Liver (tissue), 9 donors: ENCODE results near the gene FIBCD1. TPM values are rescaled to one million over a fixed set of nuclear protein-coding genes. Genes with fewer than 3 reads are reported as not detected.

ENCODE experiments used
- DNase-seq: peaks from one replicate; pipeline ENCODE4 v3.0.0-alpha.2; 2017; ENCODE audit warnings: low spot score
- H3K27ac ChIP-seq, 2 donors: one replicate each; pipeline ENCODE4 v1.7.0; 2013; ENCODE audit warnings: inconsistent platforms in 2 of 2, low read length in 2 of 2, control low read depth in 1 of 2, low read depth in 1 of 2, mild to moderate bottlenecking in 1 of 2
- H3K27me3 ChIP-seq, 4 donors: one replicate each; pipeline versions ENCODE4 v1.6.1 to v1.7.0; 2013; ENCODE audit warnings: low read length in 3 of 4, inconsistent platforms in 1 of 4, mild to moderate bottlenecking in 1 of 4, moderate library complexity in 1 of 4; ENCODE audit not compliant: control insufficient read depth in 4 of 4, insufficient read depth in 4 of 4
- H3K36me3 ChIP-seq, 4 donors: one replicate each; pipeline versions ENCODE4 v1.6.1 to v1.7.0; 2013; ENCODE audit warnings: low read length in 3 of 4, mild to moderate bottlenecking in 3 of 4, low read depth in 1 of 4, moderate library complexity in 1 of 4; ENCODE audit not compliant: control insufficient read depth in 4 of 4, insufficient read depth in 3 of 4
- H3K4me1 ChIP-seq, 4 donors: one replicate each; pipeline versions ENCODE4 v1.6.1 to v1.7.0; 2013; ENCODE audit warnings: low read length in 3 of 4, mild to moderate bottlenecking in 3 of 4, moderate library complexity in 1 of 4; ENCODE audit not compliant: control insufficient read depth in 4 of 4, insufficient read depth in 4 of 4
- H3K4me3 ChIP-seq, 3 donors: one replicate each; pipeline versions ENCODE4 v1.6.1 to v1.7.0; 2013; ENCODE audit warnings: low read length in 3 of 3, control low read depth in 1 of 3, low read depth in 1 of 3, mild to moderate bottlenecking in 1 of 3
- H3K9ac ChIP-seq, 2 donors: one replicate each; pipeline ENCODE4 v1.7.0; 2013; ENCODE audit warnings: low read length in 2 of 2, mild to moderate bottlenecking in 2 of 2, moderate library complexity in 2 of 2, control low read depth in 1 of 2, low read depth in 1 of 2
- H3K9me3 ChIP-seq, 4 donors: one replicate each; pipeline versions ENCODE4 v1.6.1 to v1.7.0; 2013; ENCODE audit warnings: low read length in 3 of 4; ENCODE audit not compliant: control insufficient read depth in 4 of 4
- EGR1 ChIP-seq, 2 donors: IDR thresholded peaks; 2 replicates each; pipeline ENCODE4 v1.6.1; 2016 to 2018; ENCODE audit warnings: antibody characterized with exemption in 2 of 2, low read depth in 2 of 2
- FOXA1 ChIP-seq: IDR thresholded peaks from 2 replicates; pipeline ENCODE4 v1.6.1; 2016; ENCODE audit warnings: antibody characterized with exemption
- FOXA2 ChIP-seq: IDR thresholded peaks from 2 replicates; pipeline ENCODE4 v1.6.1; 2016; ENCODE audit warnings: antibody characterized with exemption
- GABPA ChIP-seq, 2 donors: IDR thresholded peaks in 1 of 2; conservative IDR thresholded peaks in 1 of 2; 2 replicates each; pipeline ENCODE4 v1.6.1; 2016; ENCODE audit warnings: antibody characterized with exemption in 2 of 2, mild to moderate bottlenecking in 1 of 2, moderate library complexity in 1 of 2
- HNF4A ChIP-seq, 2 donors: conservative IDR thresholded peaks; 2 replicates each; pipeline ENCODE4 v1.6.1; 2016; ENCODE audit warnings: antibody characterized with exemption in 2 of 2, mild to moderate bottlenecking in 2 of 2
- HNF4G ChIP-seq: IDR thresholded peaks from 2 replicates; pipeline ENCODE4 v1.6.1; 2016; ENCODE audit warnings: antibody characterized with exemption
- JUND ChIP-seq, 2 donors: IDR thresholded peaks; 2 replicates each; pipeline ENCODE4 v1.6.1; 2016; ENCODE audit warnings: antibody characterized with exemption in 2 of 2
- NR2F2 ChIP-seq: IDR thresholded peaks from 2 replicates; pipeline ENCODE4 v1.6.1; 2016; ENCODE audit warnings: antibody characterized with exemption
- RAD21 ChIP-seq, 2 donors: IDR thresholded peaks; 2 replicates each; pipeline ENCODE4 v1.6.1; 2016; ENCODE audit warnings: antibody characterized with exemption in 2 of 2, mild to moderate bottlenecking in 2 of 2
- RXRA ChIP-seq, 2 donors: IDR thresholded peaks; 2 replicates each; pipeline ENCODE4 v1.6.1; 2017 to 2018; ENCODE audit warnings: antibody characterized with exemption in 2 of 2, mild to moderate bottlenecking in 1 of 2
- SP1 ChIP-seq: IDR thresholded peaks from 2 replicates; pipeline ENCODE4 v1.6.1; 2018; ENCODE audit warnings: antibody characterized with exemption, mild to moderate bottlenecking
- TAF1 ChIP-seq: conservative IDR thresholded peaks from 2 replicates; pipeline ENCODE4 v1.6.1; 2016; ENCODE audit warnings: antibody characterized with exemption, mild to moderate bottlenecking
- YY1 ChIP-seq: IDR thresholded peaks from 2 replicates; pipeline ENCODE4 v1.6.1; 2016; ENCODE audit warnings: antibody characterized with exemption, mild to moderate bottlenecking
- WGBS: extraction: QIAGEN DNeasy Blood & Tissue Kit; methylation state at CpG from one replicate; pipeline ENCODE4 v1.1.7; 2013; 5-methylcytosine and 5-hydroxymethylcytosine counted together
- polyA plus RNA-seq, 2 donors: library from polyadenylated mRNA; stranded (reverse) in 1 of 2; unstranded in 1 of 2; fragments of 200-250 nt in 1 of 2; fragments of >200 nt in 1 of 2; fragmentation: Nextera tagmentation in 1 of 2; extraction: Ambion mirVana in 1 of 2; gene quantifications; one replicate each; pipeline versions ENCODE4 v1.2.1 to v1.2.3, GENCODE V29; 2013 to 2015
- total RNA-seq, 2 donors: library from RNA; depleted of rRNA; stranded (reverse); fragments of >200 nt; gene quantifications; one replicate each; pipeline ENCODE4 v1.2.3, GENCODE V29; 2014
- TF ChIP-seq, protein P1 (sequence below): IDR thresholded peaks from 2 replicates; pipeline ENCODE4 v1.6.1; 2016; ENCODE audit warnings: antibody characterized with exemption
- TF ChIP-seq, protein P2 (sequence below): fragments of 150-350 bp; IDR thresholded peaks from 2 replicates; pipeline ENCODE4 v1.5.1; 2017; ENCODE audit warnings: improper control_type of control experiment, low read depth, low read length; ENCODE audit not compliant: missing input control
- TF ChIP-seq, protein P3 (sequence below): IDR thresholded peaks from 2 replicates; pipeline ENCODE4 v1.6.1; 2016; ENCODE audit warnings: antibody characterized with exemption
- TF ChIP-seq, protein P4 (sequence below): IDR thresholded peaks from 2 replicates; pipeline ENCODE4 v1.6.1; 2016; ENCODE audit warnings: antibody characterized with exemption
- TF ChIP-seq, protein P5 (sequence below): IDR thresholded peaks from 2 replicates; pipeline ENCODE4 v1.6.1; 2016; ENCODE audit warnings: antibody characterized with exemption, mild to moderate bottlenecking
- donor health status: healthy.
- donor health status: healthy.
- donor health status: healthy.
- donor health status: healthy.
- donor health status: healthy.

Gene FIBCD1
- total and polyA plus RNA-seq, 4 donors = not detected

- Histone ChIP-seq H3K4me3 (no peak overlapping the region), H3K9ac (no peak overlapping the region), H3K36me3 (no peaks in the 10 kb centered on the region), H3K9me3 (no peaks in the 10 kb centered on the region), H3K27me3 (peaks cover 0 to 3% (median 1%) of the 10 kb centered on the region in 4 donors), H3K27ac (no peak overlapping the region), H3K4me1 (no peaks in the 10 kb centered on the region)
- DNase-seq = no peak
- no peak for TF ChIP-seq FOXA2
- TF ChIP-seq SP1 = no peak
- no peak for TF ChIP-seq RAD21 (IDR thresholded peaks at IDR 0.05)
- no peak for TF ChIP-seq NR2F2
- no peak for TF ChIP-seq RXRA (IDR thresholded peaks at IDR 0.05)
- TF ChIP-seq, protein P1, sequence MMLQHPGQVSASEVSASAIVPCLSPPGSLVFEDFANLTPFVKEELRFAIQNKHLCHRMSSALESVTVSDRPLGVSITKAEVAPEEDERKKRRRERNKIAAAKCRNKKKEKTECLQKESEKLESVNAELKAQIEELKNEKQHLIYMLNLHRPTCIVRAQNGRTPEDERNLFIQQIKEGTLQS = no peak
- TF ChIP-seq HNF4A (conservative IDR thresholded peaks at IDR 0.05) = no peak
- TF ChIP-seq JUND (IDR thresholded peaks at IDR 0.05) = no peak
- TF ChIP-seq, protein P2, sequence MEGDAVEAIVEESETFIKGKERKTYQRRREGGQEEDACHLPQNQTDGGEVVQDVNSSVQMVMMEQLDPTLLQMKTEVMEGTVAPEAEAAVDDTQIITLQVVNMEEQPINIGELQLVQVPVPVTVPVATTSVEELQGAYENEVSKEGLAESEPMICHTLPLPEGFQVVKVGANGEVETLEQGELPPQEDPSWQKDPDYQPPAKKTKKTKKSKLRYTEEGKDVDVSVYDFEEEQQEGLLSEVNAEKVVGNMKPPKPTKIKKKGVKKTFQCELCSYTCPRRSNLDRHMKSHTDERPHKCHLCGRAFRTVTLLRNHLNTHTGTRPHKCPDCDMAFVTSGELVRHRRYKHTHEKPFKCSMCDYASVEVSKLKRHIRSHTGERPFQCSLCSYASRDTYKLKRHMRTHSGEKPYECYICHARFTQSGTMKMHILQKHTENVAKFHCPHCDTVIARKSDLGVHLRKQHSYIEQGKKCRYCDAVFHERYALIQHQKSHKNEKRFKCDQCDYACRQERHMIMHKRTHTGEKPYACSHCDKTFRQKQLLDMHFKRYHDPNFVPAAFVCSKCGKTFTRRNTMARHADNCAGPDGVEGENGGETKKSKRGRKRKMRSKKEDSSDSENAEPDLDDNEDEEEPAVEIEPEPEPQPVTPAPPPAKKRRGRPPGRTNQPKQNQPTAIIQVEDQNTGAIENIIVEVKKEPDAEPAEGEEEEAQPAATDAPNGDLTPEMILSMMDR = no peak
- TF ChIP-seq TAF1 = no peak
- TF ChIP-seq FOXA1 = no peak
- 65% methylated on average over 9 of the region's 9 CpGs for WGBS
Measured at GRCh38 chr9:130918101-130918825, 20.8 kb downstream of the FIBCD1 start.

DNA sequence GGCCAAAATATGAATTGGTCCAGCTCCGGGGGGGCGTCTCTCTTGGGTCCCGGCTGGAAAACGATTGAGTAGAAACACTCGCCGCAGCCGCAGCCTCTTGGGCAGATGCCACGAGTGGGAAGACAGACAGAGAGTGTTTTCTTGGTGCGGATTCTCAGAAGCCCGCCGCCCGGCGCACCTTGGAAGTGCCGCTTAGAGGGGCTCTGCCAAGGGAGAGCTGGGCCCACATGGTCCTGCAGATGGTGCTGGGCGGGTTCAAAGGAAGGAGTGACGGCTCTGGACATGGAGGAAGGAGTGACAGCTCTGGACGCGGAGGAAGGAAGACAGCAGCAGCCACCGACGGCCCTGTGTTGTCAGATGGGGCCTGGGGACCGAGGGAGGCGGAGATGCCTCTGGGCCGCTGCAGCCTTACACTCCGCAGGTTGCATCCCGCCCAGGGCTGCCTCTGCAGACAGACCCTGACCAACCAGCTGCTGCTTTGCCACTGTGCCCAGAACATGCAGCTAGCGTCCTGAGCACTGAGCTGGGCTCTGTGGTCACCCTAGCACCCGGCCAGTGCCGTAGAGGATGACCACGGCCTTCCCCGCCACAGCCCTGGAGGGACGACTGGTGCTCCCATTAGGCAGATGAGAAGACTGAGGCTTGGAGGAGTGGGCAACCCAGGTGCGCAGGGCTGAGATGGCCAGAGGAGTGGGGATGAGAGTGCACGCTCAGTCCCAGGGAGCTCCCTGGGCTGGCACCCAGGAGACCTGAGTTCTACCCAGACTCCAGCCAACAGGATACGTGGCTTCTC, 21.7 kb downstream of the FIBCD1 start:
- peaks cover 0 to 3% (median 1%) of the 10 kb centered on the region in 4 donors for H3K27me3 ChIP-seq
- WGBS = 83% methylated on average over 34 of the region's 34 CpGs
- DNase-seq = no peak
- H3K36me3 ChIP-seq = no peaks in the 10 kb centered on the region
- no peak for TF ChIP-seq YY1
- TF ChIP-seq, protein P3, sequence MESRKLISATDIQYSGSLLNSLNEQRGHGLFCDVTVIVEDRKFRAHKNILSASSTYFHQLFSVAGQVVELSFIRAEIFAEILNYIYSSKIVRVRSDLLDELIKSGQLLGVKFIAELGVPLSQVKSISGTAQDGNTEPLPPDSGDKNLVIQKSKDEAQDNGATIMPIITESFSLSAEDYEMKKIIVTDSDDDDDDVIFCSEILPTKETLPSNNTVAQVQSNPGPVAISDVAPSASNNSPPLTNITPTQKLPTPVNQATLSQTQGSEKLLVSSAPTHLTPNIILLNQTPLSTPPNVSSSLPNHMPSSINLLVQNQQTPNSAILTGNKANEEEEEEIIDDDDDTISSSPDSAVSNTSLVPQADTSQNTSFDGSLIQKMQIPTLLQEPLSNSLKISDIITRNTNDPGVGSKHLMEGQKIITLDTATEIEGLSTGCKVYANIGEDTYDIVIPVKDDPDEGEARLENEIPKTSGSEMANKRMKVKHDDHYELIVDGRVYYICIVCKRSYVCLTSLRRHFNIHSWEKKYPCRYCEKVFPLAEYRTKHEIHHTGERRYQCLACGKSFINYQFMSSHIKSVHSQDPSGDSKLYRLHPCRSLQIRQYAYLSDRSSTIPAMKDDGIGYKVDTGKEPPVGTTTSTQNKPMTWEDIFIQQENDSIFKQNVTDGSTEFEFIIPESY = no peak
- TF ChIP-seq, protein P4, sequence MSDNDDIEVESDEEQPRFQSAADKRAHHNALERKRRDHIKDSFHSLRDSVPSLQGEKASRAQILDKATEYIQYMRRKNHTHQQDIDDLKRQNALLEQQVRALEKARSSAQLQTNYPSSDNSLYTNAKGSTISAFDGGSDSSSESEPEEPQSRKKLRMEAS = no peak
- no peak for TF ChIP-seq EGR1 (IDR thresholded peaks at IDR 0.05; ENCODE audit: low read depth in 2 of 2)
- TF ChIP-seq, protein P5, sequence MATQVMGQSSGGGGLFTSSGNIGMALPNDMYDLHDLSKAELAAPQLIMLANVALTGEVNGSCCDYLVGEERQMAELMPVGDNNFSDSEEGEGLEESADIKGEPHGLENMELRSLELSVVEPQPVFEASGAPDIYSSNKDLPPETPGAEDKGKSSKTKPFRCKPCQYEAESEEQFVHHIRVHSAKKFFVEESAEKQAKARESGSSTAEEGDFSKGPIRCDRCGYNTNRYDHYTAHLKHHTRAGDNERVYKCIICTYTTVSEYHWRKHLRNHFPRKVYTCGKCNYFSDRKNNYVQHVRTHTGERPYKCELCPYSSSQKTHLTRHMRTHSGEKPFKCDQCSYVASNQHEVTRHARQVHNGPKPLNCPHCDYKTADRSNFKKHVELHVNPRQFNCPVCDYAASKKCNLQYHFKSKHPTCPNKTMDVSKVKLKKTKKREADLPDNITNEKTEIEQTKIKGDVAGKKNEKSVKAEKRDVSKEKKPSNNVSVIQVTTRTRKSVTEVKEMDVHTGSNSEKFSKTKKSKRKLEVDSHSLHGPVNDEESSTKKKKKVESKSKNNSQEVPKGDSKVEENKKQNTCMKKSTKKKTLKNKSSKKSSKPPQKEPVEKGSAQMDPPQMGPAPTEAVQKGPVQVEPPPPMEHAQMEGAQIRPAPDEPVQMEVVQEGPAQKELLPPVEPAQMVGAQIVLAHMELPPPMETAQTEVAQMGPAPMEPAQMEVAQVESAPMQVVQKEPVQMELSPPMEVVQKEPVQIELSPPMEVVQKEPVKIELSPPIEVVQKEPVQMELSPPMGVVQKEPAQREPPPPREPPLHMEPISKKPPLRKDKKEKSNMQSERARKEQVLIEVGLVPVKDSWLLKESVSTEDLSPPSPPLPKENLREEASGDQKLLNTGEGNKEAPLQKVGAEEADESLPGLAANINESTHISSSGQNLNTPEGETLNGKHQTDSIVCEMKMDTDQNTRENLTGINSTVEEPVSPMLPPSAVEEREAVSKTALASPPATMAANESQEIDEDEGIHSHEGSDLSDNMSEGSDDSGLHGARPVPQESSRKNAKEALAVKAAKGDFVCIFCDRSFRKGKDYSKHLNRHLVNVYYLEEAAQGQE = no peak
- no peak for TF ChIP-seq RXRA (IDR thresholded peaks at IDR 0.05)
- TF ChIP-seq JUND (IDR thresholded peaks at IDR 0.05) = no peak
- no peak for TF ChIP-seq FOXA2
- TF ChIP-seq, protein P2 = no peak
- TF ChIP-seq FOXA1 = no peak
- no peak for TF ChIP-seq GABPA (IDR thresholded peaks at IDR 0.05 in 1 of 2, conservative IDR thresholded peaks at IDR 0.05 in 1 of 2)
- no peak for TF ChIP-seq HNF4G
- H3K9ac ChIP-seq = no peak overlapping the region
- no peak overlapping the region for H3K27ac ChIP-seq
- H3K4me3 ChIP-seq = no peak overlapping the region
- H3K4me1 ChIP-seq = no peaks in the 10 kb centered on the region
- no peaks in the 10 kb centered on the region for H3K9me3 ChIP-seq
